Fibroblast of lung (primary cell): ENCODE measurements around the gene MICA. TPM values are rescaled to one million over a fixed set of nuclear protein-coding genes. Genes with fewer than 3 reads are reported as not detected.
"Not testable (repeated sequence)": the region's sequence is repeated elsewhere in the genome, so short reads cannot be mapped to it uniquely, and the experiment has no call there.

Source experiments
- DNase-seq, 2 donors: peaks; one replicate each; pipeline versions ENCODE4 v3.0.0 to v3.0.0-alpha.2; 2010; ENCODE audit warnings: low read depth in 2 of 2
- H2AFZ ChIP-seq: 2 replicates; pipeline ENCODE4 v1.5.1; 2012; ENCODE audit warnings: low read length, control low read depth, inconsistent platforms
- H3K27ac ChIP-seq: 2 replicates; pipeline ENCODE4 v1.5.1; 2011; ENCODE audit warnings: low read length, control low read depth; ENCODE audit not compliant: insufficient read depth
- H3K27me3 ChIP-seq: 2 replicates; pipeline ENCODE4 v1.5.1; 2011; ENCODE audit warnings: mild to moderate bottlenecking, low read length; ENCODE audit not compliant: control insufficient read depth, insufficient read depth
- H3K36me3 ChIP-seq: 2 replicates; pipeline ENCODE4 v1.5.1; 2011; ENCODE audit warnings: low read length; ENCODE audit not compliant: control insufficient read depth, insufficient read depth
- H3K4me1 ChIP-seq: 2 replicates; pipeline ENCODE4 v1.5.1; 2011; ENCODE audit warnings: low read length; ENCODE audit not compliant: control insufficient read depth, insufficient read depth; ENCODE audit errors: extremely low read depth
- H3K4me2 ChIP-seq: 2 replicates; pipeline ENCODE4 v1.5.1; 2011; ENCODE audit warnings: low read length, control low read depth; ENCODE audit not compliant: insufficient read depth; ENCODE audit errors: extremely low read depth
- H3K4me3 ChIP-seq, 4 experiments: fragments of 200-600 bp in 1 of 4; sonication (generic) in 1 of 4; replicated peaks in 1 of 4; 2 replicates each; pipeline ENCODE4 v1.5.1; 2011 to 2016; ENCODE audit warnings: low read length in 4 of 4, low read depth in 3 of 4, mild to moderate bottlenecking in 3 of 4, control low read depth in 2 of 4, inconsistent platforms in 1 of 4, mixed read lengths in 1 of 4; ENCODE audit not compliant: insufficient read depth in 1 of 4; ENCODE audit errors: control extremely low read depth in 1 of 4
- H3K79me2 ChIP-seq: 2 replicates; pipeline ENCODE4 v1.5.1; 2012; ENCODE audit warnings: mild to moderate bottlenecking, low read length, inconsistent platforms; ENCODE audit not compliant: control insufficient read depth, insufficient read depth
- H3K9ac ChIP-seq: 2 replicates; pipeline ENCODE4 v1.5.1; 2011; ENCODE audit warnings: mild to moderate bottlenecking, low read length, control low read depth; ENCODE audit not compliant: insufficient read depth
- H3K9me3 ChIP-seq: 2 replicates; pipeline ENCODE4 v1.5.1; 2012; ENCODE audit warnings: low read depth, low read length; ENCODE audit not compliant: control insufficient read depth, insufficient read depth
- H4K20me1 ChIP-seq: 2 replicates; pipeline ENCODE4 v1.5.1; 2011; ENCODE audit warnings: low read length; ENCODE audit not compliant: control insufficient read depth, insufficient read depth; ENCODE audit errors: extremely low read depth
- EZH2 ChIP-seq: IDR thresholded peaks from 2 replicates; pipeline ENCODE4 v1.5.1; 2012; ENCODE audit warnings: low read length, control low read depth, mild to moderate bottlenecking; ENCODE audit errors: missing control alignments
- polyA plus RNA-seq, 2 donors: library from polyadenylated mRNA; depleted of rRNA in 1 of 2; stranded (reverse) in 1 of 2; unstranded in 1 of 2; fragments of >200 nt; gene quantifications; 2 replicates each; pipeline ENCODE4 v1.2.1, GENCODE V29; 2011 to 2012; ENCODE audit warnings: missing spikeins in 1 of 2
- total RNA-seq: library from RNA; depleted of rRNA; stranded (reverse); fragments of >200 nt; gene quantifications from 2 replicates; pipeline ENCODE4 v1.2.1, GENCODE V29; 2014
- TF ChIP-seq, protein P1 (sequence below), 2 donors: IDR thresholded peaks in 1 of 2; conservative IDR thresholded peaks in 1 of 2; 1 replicate in 1 of 2; 2 replicates in 1 of 2; pipeline ENCODE4 v1.5.1; 2011 to 2012; ENCODE audit warnings: low read length in 2 of 2, control low read depth in 1 of 2, inconsistent platforms in 1 of 2, low read depth in 1 of 2, mild to moderate bottlenecking in 1 of 2

MICA gene
- total and polyA plus RNA-seq, 2 donors (not counting 1 experiment from before 2014, with no cell fraction given): 54.2 to 85.2 TPM

DNA sequence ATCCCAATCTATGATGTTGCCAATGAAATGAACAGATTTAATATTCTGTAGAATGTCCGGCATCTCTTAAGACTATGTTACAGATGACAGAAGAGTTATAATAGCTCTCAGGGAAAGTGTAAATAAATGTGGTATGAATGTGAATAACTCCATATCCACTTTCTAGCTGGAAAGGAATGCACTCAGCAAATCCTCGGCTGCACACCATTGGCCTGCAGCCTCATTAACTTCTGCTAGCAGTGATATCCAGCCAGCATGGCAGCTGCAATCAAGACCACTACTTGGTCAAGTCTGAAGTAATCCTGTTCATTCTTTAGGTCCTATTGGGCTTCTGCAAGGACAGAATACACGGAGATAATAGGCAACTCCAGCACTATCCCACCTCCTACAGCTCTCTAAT, 17.3 kb upstream of the MICA start:
- no peaks in the 10 kb centered on the region for H4K20me1 ChIP-seq
- no peaks in the 10 kb centered on the region for H3K79me2 ChIP-seq
- H3K4me1 ChIP-seq: no peaks in the 10 kb centered on the region
- DNase-seq: no peak
- no peak overlapping the region for H3K4me2 ChIP-seq
- no peak overlapping the region for H3K9ac ChIP-seq
- H2AFZ ChIP-seq: no peak overlapping the region
- H3K4me3 ChIP-seq: no peak overlapping the region
- H3K9me3 ChIP-seq: no peaks in the 10 kb centered on the region
- no peak overlapping the region for H3K27ac ChIP-seq
- no peaks in the 10 kb centered on the region for H3K36me3 ChIP-seq
- H3K27me3 ChIP-seq: peaks cover 3% of the 10 kb centered on the region
- no peak for TF ChIP-seq EZH2
- TF ChIP-seq, protein P1, sequence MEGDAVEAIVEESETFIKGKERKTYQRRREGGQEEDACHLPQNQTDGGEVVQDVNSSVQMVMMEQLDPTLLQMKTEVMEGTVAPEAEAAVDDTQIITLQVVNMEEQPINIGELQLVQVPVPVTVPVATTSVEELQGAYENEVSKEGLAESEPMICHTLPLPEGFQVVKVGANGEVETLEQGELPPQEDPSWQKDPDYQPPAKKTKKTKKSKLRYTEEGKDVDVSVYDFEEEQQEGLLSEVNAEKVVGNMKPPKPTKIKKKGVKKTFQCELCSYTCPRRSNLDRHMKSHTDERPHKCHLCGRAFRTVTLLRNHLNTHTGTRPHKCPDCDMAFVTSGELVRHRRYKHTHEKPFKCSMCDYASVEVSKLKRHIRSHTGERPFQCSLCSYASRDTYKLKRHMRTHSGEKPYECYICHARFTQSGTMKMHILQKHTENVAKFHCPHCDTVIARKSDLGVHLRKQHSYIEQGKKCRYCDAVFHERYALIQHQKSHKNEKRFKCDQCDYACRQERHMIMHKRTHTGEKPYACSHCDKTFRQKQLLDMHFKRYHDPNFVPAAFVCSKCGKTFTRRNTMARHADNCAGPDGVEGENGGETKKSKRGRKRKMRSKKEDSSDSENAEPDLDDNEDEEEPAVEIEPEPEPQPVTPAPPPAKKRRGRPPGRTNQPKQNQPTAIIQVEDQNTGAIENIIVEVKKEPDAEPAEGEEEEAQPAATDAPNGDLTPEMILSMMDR (conservative IDR thresholded peaks at IDR 0.05 in 1 of 2, IDR thresholded peaks at IDR 0.05 in 1 of 2; ENCODE audit: low read depth in 1 of 2, low read length in 2 of 2): no peak

DNA sequence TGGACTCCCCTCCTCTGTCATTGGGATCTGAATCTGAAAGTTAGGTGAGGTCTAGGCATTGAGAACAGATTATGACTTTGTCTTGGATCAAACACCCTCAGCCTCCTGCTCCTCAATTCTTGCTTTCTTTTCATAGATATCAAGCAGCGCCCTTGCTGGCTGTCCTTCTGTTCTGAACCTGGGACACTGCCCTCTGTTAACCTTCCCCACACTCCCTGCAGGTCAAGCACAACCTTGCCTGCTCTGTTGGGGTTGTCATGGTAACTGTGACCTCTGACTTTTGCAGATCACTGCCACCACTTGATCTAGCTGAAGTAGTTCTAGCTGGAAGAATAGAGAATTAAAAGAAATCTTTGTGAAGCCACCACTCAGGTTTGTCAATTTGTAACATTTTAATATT, 16.4 kb upstream of the MICA start:
- H3K27me3 ChIP-seq: no peaks in the 10 kb centered on the region
- no peak for DNase-seq
- TF ChIP-seq, protein P1 (conservative IDR thresholded peaks at IDR 0.05 in 1 of 2, IDR thresholded peaks at IDR 0.05 in 1 of 2; ENCODE audit: low read depth in 1 of 2, low read length in 2 of 2): no peak
- no peak for TF ChIP-seq EZH2

GRCh38 chr6:31388916-31389801, 14.2 kb upstream of the MICA start:
- H3K4me2 ChIP-seq, H3K9ac ChIP-seq, H3K4me1 ChIP-seq: not testable (repeated sequence)

More for the DNA sequence above, 16.4 kb upstream of the MICA start:
- no peak overlapping the region for H3K9ac ChIP-seq
- no peak overlapping the region for H2AFZ ChIP-seq
- no peaks in the 10 kb centered on the region for H3K4me1 ChIP-seq
- H3K36me3 ChIP-seq: no peaks in the 10 kb centered on the region
- H3K79me2 ChIP-seq: no peaks in the 10 kb centered on the region
- H3K4me2 ChIP-seq: no peak overlapping the region
- no peaks in the 10 kb centered on the region for H4K20me1 ChIP-seq
- H3K4me3 ChIP-seq: no peak overlapping the region
- no peak overlapping the region for H3K27ac ChIP-seq
- no peaks in the 10 kb centered on the region for H3K9me3 ChIP-seq

GRCh38 chr6:31389802-31390132, 13.6 kb upstream of the MICA start:
- H3K79me2 ChIP-seq, H3K9me3 ChIP-seq, H3K36me3 ChIP-seq, H3K9ac ChIP-seq, H3K27ac ChIP-seq, H3K4me2 ChIP-seq, H2AFZ ChIP-seq, DNase-seq, H3K4me1 ChIP-seq, H4K20me1 ChIP-seq, H3K4me3 ChIP-seq, H3K27me3 ChIP-seq: not testable (repeated sequence)

More at GRCh38 chr6:31388916-31389801, 14.2 kb upstream of the MICA start:
- H3K4me3 ChIP-seq, H3K9me3 ChIP-seq, H2AFZ ChIP-seq, H3K79me2 ChIP-seq, DNase-seq, H3K27me3 ChIP-seq, H3K27ac ChIP-seq, H3K36me3 ChIP-seq, H4K20me1 ChIP-seq: not testable (repeated sequence)
